ENCODE data around the gene EYS.

DNA sequence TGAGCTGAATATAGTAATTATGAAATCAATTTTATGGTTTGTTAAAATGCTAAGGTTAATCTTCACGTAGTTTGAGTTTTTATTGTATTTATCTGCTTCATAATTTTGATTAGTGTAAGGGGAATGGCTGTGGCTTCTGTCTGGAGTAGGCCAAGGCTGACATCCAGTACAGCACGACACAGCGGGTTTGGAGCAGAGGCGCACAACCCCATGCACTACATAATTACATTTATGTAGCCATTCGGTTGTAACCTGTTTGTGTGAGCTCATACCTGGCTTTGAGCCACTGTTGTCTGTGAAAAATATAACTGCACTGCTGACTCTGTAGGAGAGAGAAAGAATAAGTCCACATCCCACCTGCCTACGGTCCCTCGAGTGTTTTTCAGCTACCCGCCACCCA lies 615.5 kb downstream of the EYS start:
- TF ChIP-seq, protein P1, sequence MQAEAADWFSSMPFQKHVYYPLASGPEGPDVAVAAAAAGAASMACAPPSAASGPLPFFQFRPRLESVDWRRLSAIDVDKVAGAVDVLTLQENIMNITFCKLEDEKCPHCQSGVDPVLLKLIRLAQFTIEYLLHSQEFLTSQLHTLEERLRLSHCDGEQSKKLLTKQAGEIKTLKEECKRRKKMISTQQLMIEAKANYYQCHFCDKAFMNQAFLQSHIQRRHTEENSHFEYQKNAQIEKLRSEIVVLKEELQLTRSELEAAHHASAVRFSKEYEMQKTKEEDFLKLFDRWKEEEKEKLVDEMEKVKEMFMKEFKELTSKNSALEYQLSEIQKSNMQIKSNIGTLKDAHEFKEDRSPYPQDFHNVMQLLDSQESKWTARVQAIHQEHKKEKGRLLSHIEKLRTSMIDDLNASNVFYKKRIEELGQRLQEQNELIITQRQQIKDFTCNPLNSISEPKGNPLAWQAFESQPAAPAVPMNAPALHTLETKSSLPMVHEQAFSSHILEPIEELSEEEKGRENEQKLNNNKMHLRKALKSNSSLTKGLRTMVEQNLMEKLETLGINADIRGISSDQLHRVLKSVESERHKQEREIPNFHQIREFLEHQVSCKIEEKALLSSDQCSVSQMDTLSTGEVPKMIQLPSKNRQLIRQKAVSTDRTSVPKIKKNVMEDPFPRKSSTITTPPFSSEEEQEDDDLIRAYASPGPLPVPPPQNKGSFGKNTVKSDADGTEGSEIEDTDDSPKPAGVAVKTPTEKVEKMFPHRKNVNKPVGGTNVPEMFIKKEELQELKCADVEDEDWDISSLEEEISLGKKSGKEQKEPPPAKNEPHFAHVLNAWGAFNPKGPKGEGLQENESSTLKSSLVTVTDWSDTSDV (CRISPR knock-in tag; IDR thresholded peaks at IDR 0.05): no peak
- TF ChIP-seq ZBTB26 (CRISPR knock-in tag; IDR thresholded peaks at IDR 0.05; ENCODE audit: borderline replicate concordance): no peak

All from HepG2 (cell line).